Fibroblast of the aortic adventitia (primary cell): ENCODE data around the gene FAM24A. TPM values are rescaled to one million over a fixed set of nuclear protein-coding genes. Genes with fewer than 3 reads are reported as not detected.

Experiments used
- DNase-seq: peaks from one replicate; pipeline ENCODE4 v3.0.0-alpha.2; 2010; ENCODE audit warnings: low read depth
- H3K4me3 ChIP-seq: 2 replicates; pipeline ENCODE4 v1.5.1; 2011; ENCODE audit warnings: low read depth, mild to moderate bottlenecking, control low read depth, low read length, moderate library complexity
- CTCF ChIP-seq: IDR thresholded peaks from 2 replicates; pipeline ENCODE4 v1.5.1; 2011; ENCODE audit warnings: mild to moderate bottlenecking, low read length, control low read depth, inconsistent platforms; ENCODE audit not compliant: insufficient read depth
- total RNA-seq: library from RNA; depleted of rRNA; stranded (reverse); fragments of >200 nt; gene quantifications from 2 replicates; pipeline ENCODE4 v1.2.3, GENCODE V29; 2012; ENCODE audit warnings: low replicate concordance

The FAM24A gene
- total RNA-seq, 1 donor = not detected

- no peak overlapping the region for H3K4me3 ChIP-seq
- no peak for TF ChIP-seq CTCF
- no peak for DNase-seq
These were observed 34.5 kb upstream of the FAM24A start for GRCh38 chr10:122875843-122876466.

- no peak for TF ChIP-seq CTCF
- DNase-seq = no peak
- no peak overlapping the region for H3K4me3 ChIP-seq
These were observed 33.9 kb upstream of the FAM24A start for GRCh38 chr10:122876467-122876855.

GRCh38 chr10:122877264-122877663, 33.1 kb upstream of the FAM24A start:
- no peak overlapping the region for H3K4me3 ChIP-seq
- no peak for TF ChIP-seq CTCF
- no peak for DNase-seq

GRCh38 chr10:122878799-122879338, 31.5 kb upstream of the FAM24A start:
- DNase-seq = peak; percentile 26
- H3K4me3 ChIP-seq = peak overlapping the region; percentile 82
- no peak for TF ChIP-seq CTCF

- peak; percentile 99 for DNase-seq
- peak within 1 kb of the TSS; percentile 82 for H3K4me3 ChIP-seq
- TF ChIP-seq CTCF = no peak
These were observed 30.8 kb upstream of the FAM24A start, which contains the start of gene FAM24B for GRCh38 chr10:122879339-122880273. Gene FAM24B (minus strand): TSS chr10:122879581. CDS start chr10:122850515, 29,066 bp downstream.

- no peak for TF ChIP-seq CTCF
- DNase-seq = no peak
- no peak overlapping the region for H3K4me3 ChIP-seq
These were observed 27.6 kb upstream of the FAM24A start for GRCh38 chr10:122882766-122883165.
